SK-N-SH treated with all-trans-retinoic acid at 6 μM for 48 hours (cell line): ENCODE results near the gene GRIP1.

Experiments
- ATAC-seq: fragments of 200-7000 bp; cut with Tn5 transposase; 3 replicates; pipeline ENCODE4 v1.9.1; 2020; ENCODE audit warnings: mild to moderate bottlenecking, moderate library complexity
- ARNTL ChIP-seq: fragments of 450-650 bp; formaldehyde crosslinking; IDR thresholded peaks from 2 replicates; pipeline ENCODE4 v1.5.0; 2020; ENCODE audit warnings: low read depth, mild to moderate bottlenecking, moderate library complexity, borderline replicate concordance
- BACH2 ChIP-seq: fragments of 250-450 bp; sonication (Bioruptor Pico); IDR thresholded peaks from 2 replicates; pipeline ENCODE4 v1.9.0; 2021; ENCODE audit warnings: mild to moderate bottlenecking, borderline replicate concordance
- CREB5 ChIP-seq: fragments of 250-450 bp; sonication (Bioruptor Pico); IDR thresholded peaks from 2 replicates; pipeline ENCODE4 v1.5.1; 2020; ENCODE audit warnings: low read depth, mild to moderate bottlenecking, moderate library complexity
- CSDC2 ChIP-seq: fragments of 250-450 bp; sonication (Bioruptor Pico); IDR thresholded peaks from 2 replicates; pipeline ENCODE4 v1.5.0; 2020; ENCODE audit warnings: mild to moderate bottlenecking, moderate library complexity
- ESRRG ChIP-seq: fragments of 250-450 bp; sonication (Bioruptor Pico); IDR thresholded peaks from 2 replicates; pipeline ENCODE4 v1.6.1; 2021; ENCODE audit warnings: mild to moderate bottlenecking
- GLIS3 ChIP-seq: fragments of 250-450 bp; sonication (Bioruptor Pico); IDR thresholded peaks from 2 replicates; pipeline ENCODE4 v1.5.0; 2020; ENCODE audit warnings: mild to moderate bottlenecking, moderate library complexity
- ISL1 ChIP-seq: fragments of 250-450 bp; sonication (Bioruptor Pico); IDR thresholded peaks from 2 replicates; pipeline ENCODE4 v2.1.2; 2022; ENCODE audit warnings: mild to moderate bottlenecking, moderate library complexity
- PATZ1 ChIP-seq: fragments of 250-450 bp; sonication (Bioruptor Pico); IDR thresholded peaks from 2 replicates; pipeline ENCODE4 v1.8.0; 2020; ENCODE audit warnings: mild to moderate bottlenecking, moderate library complexity, borderline replicate concordance
- PPARA ChIP-seq: fragments of 250-450 bp; sonication (Bioruptor Pico); IDR thresholded peaks from 2 replicates; pipeline ENCODE4 v1.5.0; 2020; ENCODE audit warnings: mild to moderate bottlenecking, borderline replicate concordance
- RARB ChIP-seq: fragments of 250-450 bp; sonication (Bioruptor Pico); IDR thresholded peaks from 2 replicates; pipeline ENCODE4 v1.8.0; 2021; ENCODE audit warnings: mild to moderate bottlenecking, moderate library complexity
- SNAI2 ChIP-seq: fragments of 250-450 bp; sonication (Bioruptor Pico); IDR thresholded peaks from 2 replicates; pipeline ENCODE4 v1.5.0; 2020; ENCODE audit warnings: mild to moderate bottlenecking, moderate library complexity
- TCF4 ChIP-seq: fragments of 250-450 bp; sonication (Bioruptor Pico); IDR thresholded peaks from 2 replicates; pipeline ENCODE4 v1.8.0; 2021; ENCODE audit warnings: mild to moderate bottlenecking, moderate library complexity, borderline replicate concordance
- TSHZ2 ChIP-seq: fragments of 250-450 bp; sonication (Bioruptor Pico); IDR thresholded peaks from 2 replicates; pipeline ENCODE4 v1.5.0; 2020; ENCODE audit warnings: mild to moderate bottlenecking, moderate library complexity
- ZC3H10 ChIP-seq: fragments of 250-450 bp; sonication (Bioruptor Pico); IDR thresholded peaks from 2 replicates; pipeline ENCODE4 v1.5.1; 2021; ENCODE audit warnings: mild to moderate bottlenecking, moderate library complexity
- ZFP3 ChIP-seq: fragments of 250-450 bp; sonication (Bioruptor Pico); IDR thresholded peaks from 2 replicates; pipeline ENCODE4 v1.5.0; 2020; ENCODE audit warnings: mild to moderate bottlenecking, moderate library complexity
- ZFP30 ChIP-seq: fragments of 450-650 bp; formaldehyde crosslinking; IDR thresholded peaks from 2 replicates; pipeline ENCODE4 v1.5.0; 2022; ENCODE audit warnings: mild to moderate bottlenecking, moderate library complexity
- ZNF565 ChIP-seq: fragments of 450-650 bp; formaldehyde crosslinking; conservative IDR thresholded peaks from 2 replicates; pipeline ENCODE4 v1.5.0; 2020; ENCODE audit warnings: low read depth, mild to moderate bottlenecking, moderate library complexity
- ZNF70 ChIP-seq: fragments of 450-650 bp; formaldehyde crosslinking; IDR thresholded peaks from 2 replicates; pipeline ENCODE4 v1.5.0; 2020; ENCODE audit warnings: mild to moderate bottlenecking, moderate library complexity
- ZNF8 ChIP-seq: fragments of 450-650 bp; formaldehyde crosslinking; IDR thresholded peaks from 2 replicates; pipeline ENCODE4 v1.5.0; 2020; ENCODE audit warnings: mild to moderate bottlenecking, moderate library complexity
- TF ChIP-seq, protein P1 (sequence below): fragments of 250-450 bp; sonication (Bioruptor Pico); IDR thresholded peaks from 2 replicates; pipeline ENCODE4 v1.8.0; 2021; ENCODE audit warnings: low read depth, mild to moderate bottlenecking, moderate library complexity, borderline replicate concordance

GRIP1 gene

GRCh38 chr12:66662729-66663128, 16.1 kb downstream of the GRIP1 start:
- no peak for ATAC-seq
- TF ChIP-seq ZNF70 (CRISPR knock-in tag) (no peak), ZNF8 (no peak), TCF4 (CRISPR knock-in tag) (no peak), PPARA (CRISPR knock-in tag) (no peak), RARB (no peak), ZC3H10 (CRISPR knock-in tag) (no peak), ZFP30 (CRISPR knock-in tag) (no peak)

DNA sequence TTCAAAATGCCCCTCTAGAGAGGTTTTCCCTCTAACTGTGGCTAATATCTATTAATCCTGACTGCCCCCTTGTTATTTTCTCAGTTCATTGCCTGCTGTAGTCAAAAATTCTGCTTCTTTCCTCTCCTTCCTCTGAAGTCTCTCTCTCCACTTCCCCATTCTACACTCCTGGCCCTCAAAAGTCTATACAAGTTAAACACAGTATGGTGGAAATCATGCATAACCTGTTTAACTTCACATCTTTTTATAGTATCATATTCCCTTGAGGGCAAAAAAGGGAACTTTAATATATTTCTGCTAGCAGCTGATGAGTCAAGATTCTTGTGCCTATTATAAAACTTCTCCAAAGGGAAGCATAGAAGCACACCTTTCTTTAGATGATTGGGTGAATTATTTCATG, 16.7 kb downstream of the GRIP1 start:
- TF ChIP-seq CSDC2: no peak
- ATAC-seq: no peak

- no peak for ATAC-seq
Measured at GRCh38 chr12:66661357-66661756, 17.5 kb downstream of the GRIP1 start.

GRCh38 chr12:66653796-66654195, 25.1 kb downstream of the GRIP1 start:
- TF ChIP-seq PPARA (CRISPR knock-in tag) (no peak), SNAI2 (no peak), CREB5 (CRISPR knock-in tag) (no peak), TSHZ2 (no peak), ZC3H10 (CRISPR knock-in tag) (no peak), ZNF565 (CRISPR knock-in tag) (no peak), ZNF70 (CRISPR knock-in tag) (no peak), ZFP3 (CRISPR knock-in tag) (no peak), ZFP30 (CRISPR knock-in tag) (no peak), TCF4 (CRISPR knock-in tag) (no peak), RARB (no peak), ARNTL (CRISPR knock-in tag) (no peak), GLIS3 (CRISPR knock-in tag) (no peak), BACH2 (no peak)
- TF ChIP-seq, protein P1, sequence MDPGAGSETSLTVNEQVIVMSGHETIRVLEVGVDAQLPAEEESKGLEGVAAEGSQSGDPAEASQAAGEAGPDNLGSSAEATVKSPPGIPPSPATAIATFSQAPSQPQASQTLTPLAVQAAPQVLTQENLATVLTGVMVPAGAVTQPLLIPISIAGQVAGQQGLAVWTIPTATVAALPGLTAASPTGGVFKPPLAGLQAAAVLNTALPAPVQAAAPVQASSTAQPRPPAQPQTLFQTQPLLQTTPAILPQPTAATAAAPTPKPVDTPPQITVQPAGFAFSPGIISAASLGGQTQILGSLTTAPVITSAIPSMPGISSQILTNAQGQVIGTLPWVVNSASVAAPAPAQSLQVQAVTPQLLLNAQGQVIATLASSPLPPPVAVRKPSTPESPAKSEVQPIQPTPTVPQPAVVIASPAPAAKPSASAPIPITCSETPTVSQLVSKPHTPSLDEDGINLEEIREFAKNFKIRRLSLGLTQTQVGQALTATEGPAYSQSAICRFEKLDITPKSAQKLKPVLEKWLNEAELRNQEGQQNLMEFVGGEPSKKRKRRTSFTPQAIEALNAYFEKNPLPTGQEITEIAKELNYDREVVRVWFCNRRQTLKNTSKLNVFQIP: no peak
- TF ChIP-seq, all 23 proteins: peak for 0
- no peak for ATAC-seq

More at GRCh38 chr12:66661357-66661756, 17.5 kb downstream of the GRIP1 start:
- no peak for TF ChIP-seq CREB5 (CRISPR knock-in tag)
- no peak for TF ChIP-seq ZNF565 (CRISPR knock-in tag)
- no peak for TF ChIP-seq CSDC2

- ATAC-seq: no peak
- no peak for TF ChIP-seq ARNTL (CRISPR knock-in tag)
- no peak for TF ChIP-seq ISL1 (CRISPR knock-in tag)
- no peak for TF ChIP-seq PATZ1 (CRISPR knock-in tag)
- TF ChIP-seq TCF4 (CRISPR knock-in tag): no peak
- TF ChIP-seq GLIS3 (CRISPR knock-in tag): no peak
- no peak for TF ChIP-seq CREB5 (CRISPR knock-in tag)
- TF ChIP-seq PPARA (CRISPR knock-in tag): no peak
- TF ChIP-seq ZC3H10 (CRISPR knock-in tag): no peak
- no peak for TF ChIP-seq RARB
- no peak for TF ChIP-seq ESRRG (CRISPR knock-in tag)
- no peak for TF ChIP-seq CSDC2
- TF ChIP-seq ZNF565 (CRISPR knock-in tag): no peak
- TF ChIP-seq BACH2: no peak
Measured at GRCh38 chr12:66648033-66648735, 30.7 kb downstream of the GRIP1 start.
